Dedifferentiated amniotic fluid mesenchymal stem cell (primary cell): ENCODE measurements around the gene C2CD3.
"Not testable (repeated sequence)": the region's sequence is repeated elsewhere in the genome, so short reads cannot be mapped to it uniquely, and the experiment has no call there.

ENCODE experiments used
- DNase-seq: peaks from one replicate; pipeline ENCODE4 v3.0.0-alpha.2; 2016; ENCODE audit errors: extremely low spot score

Gene C2CD3

GRCh38 chr11:74112877-74113276 lies 57.9 kb downstream of the C2CD3 start:
- no peak for DNase-seq

- DNase-seq: no peak
These were observed 64.7 kb downstream of the C2CD3 start for GRCh38 chr11:74106124-74106523.

GRCh38 chr11:74102321-74102720 lies 68.5 kb downstream of the C2CD3 start:
- DNase-seq: no peak

- DNase-seq: no peak
These were observed 70.1 kb downstream of the C2CD3 start for GRCh38 chr11:74100735-74101134.

GRCh38 chr11:74100231-74100630 lies 70.6 kb downstream of the C2CD3 start:
- no peak for DNase-seq

- no peak for DNase-seq
These were observed 73.0 kb downstream of the C2CD3 start for GRCh38 chr11:74097686-74098237.

- no peak for DNase-seq
These were observed 76.4 kb downstream of the C2CD3 start for GRCh38 chr11:74094393-74094792.

- no peak for DNase-seq
These were observed 78.4 kb downstream of the C2CD3 start for GRCh38 chr11:74092425-74092824.

GRCh38 chr11:74091549-74091948 lies 79.3 kb downstream of the C2CD3 start:
- no peak for DNase-seq

- DNase-seq: no peak
These were observed 80.1 kb downstream of the C2CD3 start for GRCh38 chr11:74090701-74091100.

- no peak for DNase-seq
These were observed 84.4 kb downstream of the C2CD3 start for GRCh38 chr11:74086242-74086884.

GRCh38 chr11:74085542-74085892 lies 85.3 kb downstream of the C2CD3 start:
- no peak for DNase-seq

GRCh38 chr11:74084796-74085541 lies 85.8 kb downstream of the C2CD3 start:
- DNase-seq: no peak

GRCh38 chr11:74083927-74084326 lies 86.9 kb downstream of the C2CD3 start:
- not testable (repeated sequence) for DNase-seq

GRCh38 chr11:74081428-74081827 lies 89.4 kb downstream of the C2CD3 start:
- no peak for DNase-seq

GRCh38 chr11:74077193-74077592 lies 93.6 kb downstream of the C2CD3 start:
- DNase-seq: no peak

- no peak for DNase-seq
These were observed 98.1 kb downstream of the C2CD3 start for GRCh38 chr11:74072721-74073120.

GRCh38 chr11:74072286-74072685 lies 98.5 kb downstream of the C2CD3 start:
- no peak for DNase-seq

GRCh38 chr11:74070723-74071492 lies 99.9 kb downstream of the C2CD3 start:
- DNase-seq: no peak

- DNase-seq: no peak
These were observed 101.4 kb downstream of the C2CD3 start for GRCh38 chr11:74069146-74070046.

- not testable (repeated sequence) for DNase-seq
These were observed 104.1 kb downstream of the C2CD3 start for GRCh38 chr11:74066663-74067062.
